AG20443 (cell line): ENCODE measurements around the gene PLRG1.
A peak's percentile ranks its signal among the peaks of the same experiment; 100 is the strongest.

Experiments
- DNase-seq: peaks from one replicate; pipeline ENCODE4 v3.0.0; 2012; ENCODE audit warnings: low spot score, mixed read lengths

Gene PLRG1

DNA sequence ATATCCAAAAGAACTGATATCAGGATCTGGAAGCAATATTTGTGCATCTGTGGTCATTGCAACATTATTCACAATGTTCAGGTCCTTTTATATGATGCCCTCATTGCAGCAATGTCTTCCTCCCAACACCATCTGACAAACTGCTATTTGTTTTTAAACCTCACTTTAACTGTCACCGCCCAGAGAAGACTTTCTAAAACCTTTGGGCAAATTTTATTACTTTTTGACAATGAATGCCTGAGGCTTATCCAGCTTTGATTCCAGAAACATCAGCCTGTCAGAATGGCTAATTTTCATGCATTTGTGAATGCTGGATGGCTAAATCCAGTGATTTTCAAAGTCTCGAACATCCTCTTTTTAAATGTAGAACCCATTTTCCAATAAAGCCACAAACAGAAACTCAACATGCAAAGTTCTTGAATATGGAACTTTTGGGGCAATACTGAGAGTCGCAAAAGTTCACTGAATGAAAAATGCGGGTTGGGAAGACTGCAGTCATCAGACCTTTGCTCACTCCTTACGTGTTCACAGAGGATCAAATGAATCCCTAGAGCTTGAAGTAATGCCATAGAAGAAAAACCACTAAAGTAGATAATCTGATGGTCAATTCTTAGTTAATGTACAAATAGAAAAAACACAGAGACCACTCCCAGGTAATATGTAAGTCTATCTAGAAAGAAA is 23.1 kb upstream of the PLRG1 start:
- DNase-seq, result no peak

DNA sequence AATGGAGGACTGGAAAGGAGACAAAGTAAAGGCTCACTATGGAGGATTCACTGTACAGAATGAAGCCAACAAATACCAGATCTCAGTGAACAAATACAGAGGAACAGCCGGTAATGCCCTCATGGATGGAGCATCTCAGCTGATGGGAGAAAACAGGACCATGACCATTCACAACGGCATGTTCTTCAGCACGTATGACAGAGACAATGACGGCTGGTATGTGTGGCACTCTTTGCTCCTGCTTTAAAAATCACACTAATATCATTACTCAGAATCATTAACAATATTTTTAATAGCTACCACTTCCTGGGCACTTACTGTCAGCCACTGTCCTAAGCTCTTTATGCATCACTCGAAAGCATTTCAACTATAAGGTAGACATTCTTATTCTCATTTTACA is 19.4 kb upstream of the PLRG1 start:
- DNase-seq, result no peak

DNA sequence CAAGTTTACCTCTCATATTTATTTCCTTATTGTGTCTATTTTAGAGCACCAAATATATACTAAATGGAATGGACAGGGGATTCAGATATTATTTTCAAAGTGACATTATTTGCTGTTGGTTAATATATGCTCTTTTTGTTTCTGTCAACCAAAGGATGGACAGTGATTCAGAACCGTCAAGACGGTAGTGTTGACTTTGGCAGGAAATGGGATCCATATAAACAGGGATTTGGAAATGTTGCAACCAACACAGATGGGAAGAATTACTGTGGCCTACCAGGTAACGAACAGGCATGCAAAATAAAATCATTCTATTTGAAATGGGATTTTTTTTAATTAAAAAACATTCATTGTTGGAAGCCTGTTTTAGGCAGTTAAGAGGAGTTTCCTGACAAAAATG is 18.8 kb upstream of the PLRG1 start:
- DNase-seq, result no peak

- no peak for DNase-seq
These were observed 16.5 kb upstream of the PLRG1 start for GRCh38 chr4:154566639-154567204.

DNA sequence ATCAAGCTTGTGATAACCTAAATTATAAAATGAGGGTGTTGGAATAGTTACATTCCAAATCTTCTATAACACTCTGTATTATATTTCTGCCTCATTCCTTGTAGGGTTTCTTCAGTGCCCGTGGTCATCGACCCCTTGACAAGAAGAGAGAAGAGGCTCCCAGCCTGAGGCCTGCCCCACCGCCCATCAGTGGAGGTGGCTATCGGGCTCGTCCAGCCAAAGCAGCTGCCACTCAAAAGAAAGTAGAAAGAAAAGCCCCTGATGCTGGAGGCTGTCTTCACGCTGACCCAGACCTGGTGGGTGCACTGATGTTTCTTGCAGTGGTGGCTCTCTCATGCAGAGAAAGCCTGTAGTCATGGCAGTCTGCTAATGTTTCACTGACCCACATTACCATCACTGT is 15.5 kb upstream of the PLRG1 start:
- no peak for DNase-seq

- DNase-seq, result no peak
These were observed 14.1 kb upstream of the PLRG1 start for GRCh38 chr4:154564311-154564710.

GRCh38 chr4:154562697-154563254 is 12.6 kb upstream of the PLRG1 start, which contains the start of gene FGB:
TSS of gene FGB (plus strand) at chr4:154563011. CDS start at chr4:154563019, 8 bp downstream.
- no peak for DNase-seq

DNA sequence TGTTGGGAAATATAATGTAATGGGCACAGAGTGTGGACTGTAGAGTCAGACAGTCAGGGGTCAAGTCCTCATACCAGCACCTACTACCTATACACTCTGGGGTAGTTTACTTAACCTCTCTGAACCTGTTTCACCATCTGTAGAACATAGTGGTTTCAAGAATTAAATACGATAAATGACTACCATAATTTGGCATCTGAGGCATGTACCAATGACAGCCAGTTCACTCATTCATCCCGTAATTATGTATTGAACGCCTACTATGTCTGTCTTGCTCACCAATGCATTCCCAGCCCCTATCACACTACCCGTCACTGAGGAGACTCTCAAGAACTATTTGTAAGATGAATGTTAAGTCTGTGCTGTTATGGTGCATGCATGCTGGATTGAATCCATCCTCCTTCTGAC is 10.6 kb upstream of the PLRG1 start:
- no peak for DNase-seq

DNA sequence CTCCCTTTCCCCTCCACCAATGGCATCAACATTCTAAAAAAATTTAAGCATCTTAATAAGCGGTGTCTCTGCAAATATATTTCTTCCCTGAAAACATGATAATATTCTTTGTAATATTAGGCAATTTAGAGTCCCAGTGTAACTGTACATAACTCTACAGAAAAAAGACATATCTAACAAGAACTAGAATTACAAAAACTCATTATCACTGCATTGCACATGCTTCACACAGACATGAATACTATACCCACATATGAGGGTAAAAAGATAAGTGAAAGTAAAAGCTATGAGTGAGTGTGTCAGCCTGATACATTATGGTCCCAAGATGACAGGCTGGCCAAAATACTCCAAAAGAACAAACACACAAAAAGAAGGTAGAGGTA is 10.2 kb upstream of the PLRG1 start:
- no peak for DNase-seq

- DNase-seq, result peak; percentile 53
These were observed 9.6 kb upstream of the PLRG1 start for GRCh38 chr4:154559494-154560418.

GRCh38 chr4:154559141-154559493 is 8.9 kb upstream of the PLRG1 start:
- DNase-seq, result no peak

DNA sequence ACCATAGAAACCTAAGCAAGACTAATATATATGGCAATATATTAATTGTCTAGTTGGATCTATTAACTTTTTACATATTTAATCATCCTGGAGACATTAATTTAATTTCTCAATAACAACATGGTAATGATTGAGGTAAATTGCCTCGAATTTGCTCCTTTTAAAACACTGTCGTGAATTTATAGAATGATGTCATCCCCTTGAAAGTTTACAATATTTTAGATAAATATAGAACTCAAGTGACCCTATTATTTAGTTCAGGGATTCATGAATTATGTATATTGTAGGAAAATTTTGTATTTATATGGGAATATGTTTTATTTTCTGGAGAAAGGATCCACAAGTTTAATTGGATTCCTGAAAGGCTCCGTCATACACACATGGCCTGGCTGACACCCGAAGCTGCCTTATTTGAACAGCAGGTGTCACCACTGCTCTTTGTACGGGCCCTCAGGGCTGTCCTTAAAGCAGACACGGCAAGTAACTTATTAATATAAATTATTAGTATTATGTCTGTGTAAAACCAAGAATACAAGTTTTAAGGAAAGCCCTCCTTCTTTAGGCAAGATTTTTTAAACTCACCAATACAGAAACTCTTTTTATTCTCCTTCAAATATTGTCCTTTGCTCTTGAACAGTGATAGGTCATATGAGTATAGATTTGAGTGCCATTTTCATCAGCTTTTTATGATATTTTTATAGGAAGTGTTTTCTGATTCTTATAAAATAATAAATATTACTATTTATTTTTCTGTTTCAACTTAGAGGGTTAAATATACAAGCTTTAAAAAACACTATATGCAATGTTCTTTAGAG is 1.9 kb upstream of the PLRG1 start:
- peak; percentile 78 for DNase-seq

- no peak for DNase-seq
These were observed 4.5 kb downstream of the PLRG1 start for GRCh38 chr4:154545689-154546088.

DNA sequence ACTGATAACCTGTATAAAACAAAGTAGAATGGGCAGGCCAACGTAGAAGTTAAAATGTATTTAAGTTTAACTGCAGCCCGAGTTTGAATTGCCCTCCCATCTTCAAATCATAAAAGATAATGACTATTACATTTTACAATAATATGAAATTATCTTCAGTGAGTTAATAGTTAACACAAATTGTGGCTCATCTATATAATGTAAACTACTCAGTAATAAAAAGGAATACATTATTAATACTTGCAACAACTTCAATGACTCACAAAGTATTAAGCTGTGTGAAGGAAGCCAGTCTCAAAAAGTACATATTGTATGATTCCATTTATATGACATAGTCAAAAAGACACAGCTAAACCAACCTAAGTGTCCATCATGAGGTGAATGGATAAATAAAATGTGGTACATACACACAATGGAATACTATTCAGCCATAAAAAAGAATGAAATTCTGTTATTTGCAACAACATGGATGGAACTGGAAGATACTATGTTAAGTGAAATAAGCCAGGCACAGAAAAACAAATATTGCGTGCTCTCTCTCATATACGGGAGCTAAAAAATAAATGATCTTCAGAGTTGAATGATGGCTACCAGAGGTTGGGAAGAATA is 7.8 kb downstream of the PLRG1 start:
- DNase-seq, result no peak

DNA sequence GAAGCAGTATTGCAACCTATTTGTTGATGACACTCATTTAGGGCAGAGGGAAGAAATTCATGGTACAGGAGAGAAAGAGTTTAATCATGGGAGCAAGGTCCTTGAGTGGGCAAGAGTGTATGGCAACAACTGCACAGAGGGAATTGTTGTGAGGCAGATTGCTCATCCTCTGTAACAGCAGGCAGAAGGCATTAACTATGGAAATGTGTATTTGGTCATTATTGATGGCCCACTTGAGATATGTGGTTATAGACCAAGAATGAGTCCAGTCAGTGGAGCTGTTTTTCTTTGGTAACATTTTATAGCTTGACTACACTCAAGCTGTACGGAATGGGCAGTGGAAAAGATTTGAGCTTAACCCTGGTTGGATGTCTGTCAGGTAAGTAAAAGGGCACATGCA is 15.9 kb downstream of the PLRG1 start:
- no peak for DNase-seq

- no peak for DNase-seq
These were observed 20.3 kb downstream of the PLRG1 start for GRCh38 chr4:154529728-154530519.

- no peak for DNase-seq
These were observed 21.3 kb downstream of the PLRG1 start for GRCh38 chr4:154528869-154529268.

DNA sequence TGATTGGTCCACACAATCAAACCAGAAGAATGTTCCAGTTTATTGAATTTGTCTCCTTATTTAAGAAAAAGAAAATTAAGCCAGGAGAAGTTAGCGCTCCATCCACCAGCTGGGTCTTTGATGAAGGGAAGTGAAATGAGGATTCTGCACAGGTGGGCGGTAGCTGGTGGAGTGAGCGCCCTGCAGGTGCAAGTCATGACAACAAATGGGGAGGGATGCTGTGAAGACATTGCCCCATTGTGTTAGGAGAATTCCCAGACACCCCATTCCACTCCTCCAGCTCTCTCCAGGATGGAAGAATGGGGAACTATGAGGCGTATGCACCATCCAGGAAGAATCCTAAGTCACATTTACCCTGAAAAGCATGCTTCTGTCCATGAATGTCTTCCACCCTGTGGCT is 22.9 kb downstream of the PLRG1 start:
- no peak for DNase-seq

DNA sequence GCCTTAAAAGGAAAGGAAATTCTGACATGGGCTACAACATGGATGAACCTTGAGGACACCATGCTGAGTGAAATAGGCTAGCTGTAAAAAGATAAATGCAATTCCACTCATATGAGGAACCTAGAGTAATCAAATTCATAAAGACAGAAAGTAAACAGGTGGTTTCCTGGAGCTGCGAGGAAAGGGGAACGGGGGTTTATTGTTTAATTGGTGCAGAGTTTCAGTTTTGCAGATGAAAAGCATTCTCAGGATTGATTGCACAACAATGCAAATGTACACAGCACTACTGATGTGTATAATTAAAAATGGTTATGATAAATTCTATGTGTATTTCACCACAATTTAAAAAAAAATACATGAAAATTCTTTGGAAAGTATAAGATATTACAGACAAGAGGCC is 24.0 kb downstream of the PLRG1 start:
- DNase-seq, result no peak

DNA sequence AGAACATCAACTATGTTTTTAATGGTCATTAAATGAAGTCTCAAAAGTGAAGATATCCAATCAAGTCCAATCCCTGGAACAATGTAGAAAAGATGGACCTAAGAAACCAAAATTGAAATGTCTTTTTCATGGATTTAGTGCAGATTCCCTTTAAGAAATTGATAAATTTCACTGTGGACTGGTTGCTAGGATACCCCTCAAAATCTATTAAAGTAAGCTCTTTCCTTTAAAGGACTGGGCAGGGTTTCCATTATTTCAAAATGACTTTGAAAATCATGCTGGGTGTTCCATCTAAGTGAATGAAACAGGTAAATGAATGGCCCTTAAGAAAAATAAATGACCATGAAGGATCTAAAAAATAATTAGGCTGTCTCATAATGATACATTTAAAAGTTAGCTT is 28.6 kb downstream of the PLRG1 start:
- DNase-seq, result no peak

DNA sequence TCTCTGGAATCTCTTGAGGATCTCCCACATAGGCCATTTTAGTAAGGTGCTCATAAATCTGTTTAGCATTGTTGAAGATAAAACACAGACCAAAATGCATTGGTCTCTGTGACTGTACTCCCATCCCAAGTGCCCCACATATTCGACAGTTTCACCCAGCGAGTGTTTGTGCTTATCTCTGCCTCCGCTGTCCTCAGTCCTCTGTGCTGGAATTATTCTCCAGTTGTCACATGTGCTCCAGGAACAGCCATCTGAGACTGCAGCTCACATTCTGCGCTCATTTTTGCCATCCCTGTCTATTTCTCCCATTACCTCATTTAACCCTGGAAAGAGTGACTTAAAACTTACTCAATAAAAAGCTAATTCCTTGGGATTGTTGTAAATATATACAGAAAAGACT is 31.0 kb downstream of the PLRG1 start:
- no peak for DNase-seq
